GM21526 (cell line): Measurements from ENCODE around the gene TEX14.
"Not testable (repeated sequence)": the region's sequence is repeated elsewhere in the genome, so short reads cannot be mapped to it uniquely, and the experiment has no call there.

Source experiments
- ATAC-seq: cut with Tn5 transposase; IDR thresholded peaks from one replicate; pipeline ENCODE4 v1.9.1; 2021; ENCODE audit warnings: moderate library complexity; ENCODE audit not compliant: unreplicated experiment, low FRiP score

TEX14 gene

DNA sequence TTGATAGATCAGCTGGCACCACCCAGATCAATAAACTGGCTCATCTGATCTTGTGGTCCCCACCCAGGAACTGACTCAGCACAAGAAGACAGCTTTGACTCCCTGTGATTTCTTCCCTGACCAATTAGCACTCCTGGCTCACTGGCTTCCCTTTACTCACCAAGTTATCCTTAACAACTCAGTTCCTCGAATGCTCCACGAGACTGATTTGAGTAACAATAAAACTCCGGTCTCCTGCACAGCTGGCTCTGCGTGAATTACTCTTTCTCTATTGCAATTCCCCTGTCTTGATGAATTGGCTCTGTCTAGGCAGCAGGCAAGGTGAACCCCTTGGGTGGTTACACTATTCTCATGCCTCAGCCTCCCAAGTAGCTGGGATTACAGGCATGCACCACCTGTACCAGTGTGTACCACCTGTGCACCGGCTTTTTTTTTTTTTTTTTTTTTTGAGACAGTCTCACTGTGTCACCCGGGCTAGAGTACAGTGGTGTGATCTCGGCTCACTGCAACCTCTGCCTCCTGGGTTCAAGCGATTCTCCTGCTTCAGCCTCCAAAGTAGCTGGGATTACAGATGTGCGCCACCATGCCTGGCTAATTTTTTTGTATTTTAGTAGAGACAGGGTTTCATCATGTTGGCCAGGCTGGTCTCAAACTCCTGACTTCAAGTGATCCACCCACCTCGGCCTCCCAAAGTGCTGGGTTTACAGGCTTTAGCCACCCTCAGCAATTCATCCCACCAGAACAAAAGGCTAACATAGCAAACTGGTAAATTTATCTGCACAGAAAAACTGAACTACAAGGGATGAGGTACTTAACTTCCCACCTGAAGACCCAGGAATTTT lies 33.7 kb downstream of the TEX14 start:
- not testable (repeated sequence) for ATAC-seq

DNA sequence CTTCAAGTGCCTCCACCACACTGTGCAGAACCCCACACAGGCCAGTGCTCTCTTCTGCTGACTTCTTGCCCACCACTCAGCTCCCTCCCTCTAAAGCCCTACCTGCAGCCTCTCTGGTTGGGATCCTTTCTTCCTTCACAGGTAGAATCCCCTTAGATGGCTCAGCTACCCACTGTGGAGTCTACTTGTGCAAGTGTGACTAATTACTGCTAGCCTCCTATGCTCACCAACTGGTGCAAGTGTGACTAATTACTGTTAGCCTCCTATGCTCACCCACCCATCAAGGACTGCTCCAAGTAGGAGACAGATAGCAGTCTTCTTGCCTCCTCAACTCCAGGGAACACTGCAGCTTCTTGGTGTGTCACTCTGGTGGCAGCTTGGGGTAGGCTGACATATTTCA lies 43.6 kb downstream of the TEX14 start:
- ATAC-seq = no peak

DNA sequence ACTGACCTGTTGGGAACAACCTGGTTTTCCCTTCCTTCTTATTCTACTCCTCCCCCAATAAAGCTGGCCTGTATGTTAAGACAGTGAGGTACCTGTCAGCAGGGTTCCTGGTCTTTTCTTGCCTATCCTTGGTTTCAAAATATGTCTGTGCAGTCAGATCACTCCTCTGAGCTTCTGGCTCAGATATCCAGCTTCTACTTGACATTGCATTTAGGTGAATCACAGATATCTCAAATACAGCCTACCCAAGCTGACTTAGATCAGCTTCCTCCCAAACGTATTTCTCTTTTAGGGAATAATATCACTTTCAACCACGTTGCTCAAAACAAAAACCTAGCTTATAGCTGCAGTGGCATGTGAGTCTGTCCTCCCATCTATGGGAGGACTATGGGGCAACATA lies 48.7 kb downstream of the TEX14 start:
- no peak for ATAC-seq

DNA sequence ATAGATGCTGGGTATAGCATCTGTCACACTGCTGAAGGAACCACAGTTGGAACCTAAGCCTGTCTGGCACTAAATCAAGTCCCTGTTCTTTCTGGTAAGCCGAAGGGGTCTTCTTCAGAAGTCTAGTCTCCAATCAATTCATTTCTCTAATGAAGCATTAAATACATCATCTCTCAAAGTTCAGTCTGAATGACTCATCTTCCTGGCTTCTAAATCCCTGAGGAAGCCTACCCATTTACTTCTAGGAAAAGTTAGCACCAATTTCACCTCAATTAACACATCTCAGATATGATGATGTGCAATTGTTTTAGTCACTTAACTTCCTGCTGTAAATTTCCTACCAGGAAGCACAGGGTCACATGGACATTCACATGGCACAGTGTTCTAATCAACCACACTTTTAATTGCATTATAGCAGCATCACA lies 49.9 kb downstream of the TEX14 start:
- no peak for ATAC-seq

DNA sequence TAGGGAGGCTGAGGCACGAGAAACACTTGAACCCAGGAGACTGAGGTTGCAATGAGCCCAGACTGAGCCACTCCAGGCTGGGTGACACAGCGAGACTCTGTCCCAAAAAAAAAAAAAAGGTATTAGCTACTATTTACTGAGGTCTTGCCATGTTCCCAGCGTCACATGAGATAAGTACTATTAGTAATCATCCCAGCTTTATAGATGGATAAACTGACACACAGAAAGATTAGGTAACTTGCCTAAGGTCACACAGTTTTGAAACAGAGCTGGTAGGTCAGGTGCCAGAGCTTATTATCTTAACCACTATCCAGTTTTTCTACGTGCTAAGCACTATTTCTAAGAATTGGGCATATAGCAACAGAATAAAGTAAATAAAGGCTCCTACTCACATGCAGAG lies 51.6 kb downstream of the TEX14 start:
- no peak for ATAC-seq

DNA sequence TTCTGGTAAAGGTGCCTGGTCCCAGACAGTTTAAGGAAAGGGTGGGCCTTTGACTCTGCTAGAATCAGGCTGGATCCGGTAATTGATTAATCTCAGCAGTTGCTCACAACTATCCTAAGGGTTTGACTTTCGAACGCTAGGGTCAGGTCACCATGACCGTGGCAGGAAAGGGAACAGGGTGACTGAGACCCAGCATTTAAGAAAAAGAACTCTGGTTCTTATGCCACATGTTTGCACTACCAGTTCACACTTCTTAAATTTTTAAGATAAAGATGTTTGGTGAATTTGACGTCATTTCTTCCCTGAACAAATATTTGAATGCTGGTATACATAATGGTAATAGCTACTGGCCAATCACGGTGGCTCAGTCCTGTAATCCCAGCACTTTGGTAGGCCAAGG lies 52.2 kb downstream of the TEX14 start:
- ATAC-seq = no peak

DNA sequence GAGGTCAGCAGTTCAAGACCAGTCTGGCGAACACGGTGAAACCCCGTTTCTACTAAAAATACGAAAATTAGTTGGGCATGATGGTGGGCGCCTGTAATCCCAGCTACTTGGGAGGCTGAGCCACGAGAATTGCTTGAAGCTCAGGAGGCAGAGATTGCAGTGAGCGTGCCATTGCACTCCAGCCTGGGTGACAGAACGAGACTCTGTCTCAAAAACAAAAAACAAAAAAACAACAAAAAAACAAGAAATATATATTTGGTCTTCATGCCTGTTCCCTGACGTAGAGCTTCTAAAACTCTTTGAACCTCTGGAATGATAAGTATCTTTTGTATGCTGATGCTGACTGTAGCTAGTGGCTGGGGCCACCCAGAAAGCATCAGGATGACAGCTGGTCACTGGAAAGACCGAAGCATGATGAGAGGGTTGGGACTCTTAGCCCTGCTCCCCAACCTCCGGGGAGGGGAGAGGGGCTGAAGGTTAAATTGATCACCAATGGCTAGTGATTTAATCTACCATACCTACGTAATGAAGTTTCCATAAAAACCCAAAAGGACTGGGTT lies 54.8 kb downstream of the TEX14 start:
- no peak for ATAC-seq

DNA sequence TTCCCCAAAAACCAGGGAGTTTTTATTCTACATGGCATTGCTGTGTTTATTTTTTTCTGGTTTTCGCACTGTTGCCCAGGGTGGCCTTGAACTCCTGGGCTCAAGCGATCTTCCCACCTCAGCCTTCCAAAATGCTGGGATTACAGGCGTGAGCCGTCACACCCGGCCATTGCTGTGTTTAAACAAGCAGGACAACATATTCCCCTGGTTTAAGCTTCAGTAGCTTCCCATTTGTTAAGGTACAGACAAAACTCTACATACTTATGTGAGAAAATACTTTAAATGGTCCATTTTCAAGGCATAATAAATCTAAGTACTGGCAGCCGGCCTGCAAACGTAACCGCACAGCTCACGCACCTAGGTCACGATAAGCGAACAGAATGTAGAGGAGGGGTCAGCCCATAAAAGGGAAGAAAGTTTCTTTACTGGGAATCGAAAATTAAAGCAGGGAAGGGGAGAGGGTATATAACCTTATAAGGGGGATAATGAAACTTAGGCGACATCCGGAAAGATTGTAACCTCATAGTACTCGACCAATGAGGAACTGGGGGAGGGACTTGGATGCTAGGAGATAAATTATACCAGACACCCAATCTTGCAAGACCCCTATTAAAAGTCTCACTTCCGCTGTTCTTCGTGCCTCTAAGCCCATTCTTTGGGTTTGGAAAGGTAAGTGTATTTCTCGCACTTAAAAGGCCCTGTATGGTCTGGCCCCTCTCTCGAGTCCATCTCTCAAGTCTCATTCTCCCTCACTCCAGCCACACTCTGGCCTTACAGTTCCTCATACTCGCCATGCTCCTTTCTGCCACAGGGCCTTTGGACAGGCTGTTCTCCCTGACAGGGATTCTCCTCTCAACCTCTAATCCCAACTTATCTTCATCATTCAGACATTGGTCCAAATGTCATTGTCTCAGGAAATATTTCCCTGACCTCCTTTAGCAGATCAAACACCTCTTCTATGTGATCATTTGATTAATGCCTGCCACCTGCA lies 59.2 kb downstream of the TEX14 start:
- no peak for ATAC-seq

DNA sequence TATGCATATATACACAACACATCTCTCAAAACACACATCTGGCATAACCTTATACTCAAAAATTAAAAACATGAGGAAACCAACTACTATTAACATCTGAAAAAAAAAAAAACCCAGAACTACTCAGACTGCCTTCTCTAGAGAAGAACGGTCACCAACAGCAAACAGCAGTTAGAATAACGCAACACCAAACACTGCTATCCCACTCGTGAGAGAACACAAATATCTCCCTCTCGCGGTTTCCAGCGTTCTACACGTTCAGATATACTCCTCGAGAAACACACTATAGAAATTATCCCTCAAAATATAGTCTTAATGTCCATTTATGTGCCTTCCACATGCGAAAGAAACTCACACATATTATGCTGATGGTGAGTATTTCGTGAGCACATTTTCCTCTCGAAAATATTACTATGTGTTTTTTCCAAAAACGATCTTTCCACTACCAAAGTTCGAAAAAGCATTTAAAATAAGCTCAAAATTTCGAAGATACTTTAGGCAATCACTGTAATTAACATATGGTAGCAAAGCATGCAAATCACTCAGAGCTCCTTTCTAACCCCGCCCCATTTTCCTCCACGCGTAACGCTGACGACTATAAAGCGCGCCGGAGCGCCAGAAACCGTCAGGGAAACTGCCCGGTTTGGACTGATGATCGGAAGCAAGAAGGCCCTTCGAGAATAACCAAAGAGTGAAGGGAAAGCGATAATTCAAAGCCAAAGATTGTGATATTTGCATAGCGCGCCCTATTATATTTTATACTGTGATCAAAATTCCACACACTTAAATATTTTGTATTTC lies 60.1 kb downstream of the TEX14 start:
- peak; percentile 67 for ATAC-seq

DNA sequence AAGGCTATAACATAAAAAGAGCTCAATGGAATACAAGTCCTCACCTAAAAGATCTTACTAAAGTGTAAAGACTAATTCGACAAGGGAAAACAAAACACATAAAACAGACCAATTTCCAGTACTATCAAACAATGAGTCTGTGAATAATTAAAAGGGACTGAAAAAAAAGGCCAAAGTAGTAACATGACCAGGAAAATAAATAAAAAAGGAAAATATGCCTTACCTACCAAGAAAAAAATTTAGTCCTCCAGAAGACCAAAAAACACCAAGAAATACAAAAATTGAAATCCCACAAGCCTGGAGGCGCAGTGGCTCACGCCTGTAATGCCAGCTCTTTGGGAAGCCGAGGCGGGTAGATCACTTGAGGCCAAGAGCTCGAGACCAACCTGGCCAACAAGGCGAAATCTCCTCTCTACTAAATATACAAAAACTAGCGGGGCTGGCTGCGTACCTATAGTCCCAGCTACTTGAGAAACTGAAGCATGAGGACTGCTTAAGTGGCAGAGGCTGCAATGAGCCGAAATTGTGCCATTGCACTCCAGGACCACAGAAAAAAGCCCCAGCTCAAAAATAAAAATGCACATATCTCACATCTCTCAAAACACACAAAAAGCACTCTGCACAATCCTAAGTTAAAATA lies 60.8 kb downstream of the TEX14 start:
- peak; percentile 58 for ATAC-seq

DNA sequence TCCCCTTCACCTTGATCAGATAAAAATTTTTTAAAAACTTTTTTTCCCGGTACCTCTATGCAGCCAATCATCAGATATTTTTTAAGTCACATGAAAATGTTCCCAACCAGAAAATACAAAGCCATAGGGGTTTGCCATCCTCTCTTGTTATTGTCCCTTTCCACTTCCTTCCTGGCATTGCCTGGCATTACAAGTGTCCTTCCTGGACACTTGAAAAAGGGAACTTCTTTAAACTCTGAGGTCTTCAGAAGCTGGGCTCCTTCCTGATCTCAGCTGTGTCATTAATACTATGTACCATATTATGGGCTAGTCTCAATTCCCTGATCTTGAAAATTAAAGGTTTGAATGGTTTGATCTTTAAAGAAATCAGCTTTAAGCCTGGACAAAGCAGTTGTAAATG lies 64.9 kb downstream of the TEX14 start:
- no peak for ATAC-seq

DNA sequence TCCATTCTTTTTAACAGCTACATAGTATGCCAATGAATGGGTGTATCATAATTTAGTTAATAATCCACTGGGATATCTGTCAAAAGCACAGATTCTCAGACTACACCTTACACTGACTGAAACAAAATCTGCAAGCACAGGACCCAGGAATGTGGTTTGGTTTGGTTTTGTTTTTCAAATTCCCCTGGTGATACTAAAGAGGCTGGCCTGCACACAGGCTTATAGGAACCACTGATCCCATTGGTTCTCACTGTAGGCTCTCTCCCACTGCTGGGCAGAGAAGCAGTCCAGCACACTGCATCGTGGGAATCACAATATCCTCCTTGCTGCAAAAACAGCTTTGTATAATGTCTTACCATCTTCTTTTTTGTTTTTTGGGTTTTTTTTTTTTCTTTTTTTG lies 67.1 kb downstream of the TEX14 start:
- no peak for ATAC-seq

DNA sequence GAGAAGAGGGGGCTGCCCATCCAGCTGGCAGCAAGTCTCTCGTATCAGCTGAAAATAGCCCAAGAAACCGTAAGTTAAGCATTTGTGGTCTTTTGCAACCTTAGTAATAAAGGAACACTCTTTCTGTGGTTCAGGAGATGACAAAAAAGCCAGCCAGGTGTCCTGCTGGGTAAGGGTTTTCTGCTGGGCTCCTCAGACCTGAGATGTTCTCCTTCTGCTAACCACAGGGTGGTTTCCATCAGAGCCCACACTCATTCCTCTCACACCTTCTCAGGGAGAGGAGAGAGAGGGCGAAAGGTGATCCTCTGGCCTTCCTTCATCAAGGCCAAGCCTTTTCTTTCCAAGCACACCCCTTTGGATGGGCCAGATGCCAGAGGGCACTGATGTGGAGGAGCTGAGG lies 70.7 kb downstream of the TEX14 start:
- peak; percentile 49 for ATAC-seq

DNA sequence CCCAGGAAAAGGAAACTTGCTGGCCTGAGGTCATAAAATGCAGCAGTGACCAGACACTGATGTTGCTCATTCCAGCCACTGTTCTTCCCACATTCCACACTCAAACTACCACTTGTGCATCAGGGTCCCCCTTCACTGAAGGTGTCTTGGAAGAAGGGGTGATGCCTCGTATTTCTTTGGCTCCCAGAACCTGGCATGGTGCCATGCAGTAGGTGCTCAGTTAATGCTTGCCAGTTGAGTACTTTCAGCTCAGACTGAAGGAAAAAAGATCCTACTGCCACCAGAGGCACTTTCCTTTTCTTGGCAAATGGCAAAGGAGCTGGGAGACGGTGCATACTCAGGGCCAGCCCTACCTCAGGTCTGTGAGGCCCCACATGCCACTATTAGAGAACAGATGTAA lies 73.5 kb downstream of the TEX14 start:
- no peak for ATAC-seq

DNA sequence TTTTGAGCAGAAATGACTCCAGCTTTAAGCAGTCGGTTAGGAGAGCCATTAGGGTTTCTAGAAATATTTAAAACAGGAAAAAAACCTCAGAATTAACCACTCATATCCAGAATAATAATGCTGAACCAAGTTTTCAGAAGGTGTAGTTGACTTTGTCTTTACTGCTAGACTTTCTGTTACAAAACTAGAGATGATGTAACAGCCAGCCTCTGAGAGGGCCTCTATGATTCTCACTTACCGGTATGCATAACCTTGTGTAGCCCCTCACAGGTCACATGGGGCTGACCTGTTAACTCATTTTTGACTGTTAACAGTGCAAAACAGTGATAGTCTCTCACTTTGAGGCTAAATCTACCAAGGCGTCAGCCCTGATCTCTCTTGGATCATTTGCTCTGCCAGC lies 74.3 kb downstream of the TEX14 start:
- no peak for ATAC-seq

DNA sequence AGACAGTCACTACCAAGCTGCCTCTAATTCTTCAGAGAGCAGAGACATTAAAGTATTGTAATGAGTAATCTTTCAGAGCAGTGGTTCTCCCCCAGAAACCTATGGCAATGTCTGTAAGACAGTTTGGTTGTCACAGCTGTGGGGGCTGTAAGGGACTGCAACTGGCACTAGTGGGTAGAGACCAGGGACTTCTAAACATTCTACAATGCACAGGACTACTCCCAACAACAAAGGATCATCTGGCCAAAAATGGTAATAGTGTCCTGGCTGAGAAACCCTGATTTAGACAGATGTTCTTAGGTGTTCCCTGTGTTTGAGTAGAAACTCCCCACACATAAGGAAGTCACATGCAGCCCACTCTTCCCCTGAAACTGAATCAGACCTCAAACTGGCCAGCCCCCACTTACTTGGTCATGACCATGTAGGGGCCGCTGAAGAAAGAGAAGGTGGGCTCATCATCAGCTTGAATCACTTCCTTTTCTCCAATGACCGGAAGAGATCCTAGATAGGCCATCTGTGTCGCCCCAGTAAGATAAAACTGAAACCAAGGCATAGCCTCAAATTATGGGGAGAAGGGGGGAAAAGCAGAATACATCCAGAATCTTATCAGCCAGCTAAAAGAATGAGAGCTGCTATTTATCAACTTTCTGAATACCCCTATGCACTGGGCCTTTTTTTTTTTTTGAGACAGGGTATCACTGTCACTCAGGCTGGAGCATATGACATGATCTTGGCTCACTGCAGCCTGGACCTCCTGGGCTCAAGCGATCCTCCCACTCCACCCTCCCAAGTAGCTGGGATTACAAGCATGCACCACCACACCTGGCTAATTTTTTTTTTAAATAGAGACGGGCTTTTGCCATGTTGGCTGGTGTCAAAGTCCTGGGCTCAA lies 75.8 kb downstream of the TEX14 start:
- peak; percentile 44 for ATAC-seq

DNA sequence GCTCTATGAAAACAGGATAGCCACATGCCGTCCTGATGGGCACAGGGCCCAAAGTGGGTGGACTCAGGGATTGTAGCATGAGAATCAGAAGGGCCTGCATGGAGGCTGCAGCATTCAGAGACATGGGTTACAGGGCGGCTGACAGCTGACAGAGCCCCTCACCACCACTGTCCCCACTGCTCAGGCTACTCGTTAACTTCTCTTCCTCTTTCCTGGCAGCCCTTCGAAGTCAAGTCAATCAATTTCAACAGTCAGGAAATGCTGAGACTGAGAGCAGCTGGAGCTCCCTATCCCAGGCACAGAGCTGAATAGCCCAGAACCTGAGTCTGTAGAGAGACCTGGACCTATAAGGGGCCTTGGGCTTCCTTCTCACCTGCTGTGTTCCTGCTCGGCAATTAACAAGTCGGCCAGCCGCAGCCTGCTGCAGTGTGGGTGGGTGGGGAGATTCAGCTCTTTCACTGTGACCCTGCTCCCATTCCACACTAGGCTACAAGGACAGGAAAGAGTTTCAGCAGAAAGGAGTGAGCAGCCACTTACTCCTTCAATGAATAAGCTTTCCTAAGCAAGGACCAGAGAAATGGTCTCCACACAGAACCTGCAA lies 76.9 kb downstream of the TEX14 start:
- no peak for ATAC-seq

DNA sequence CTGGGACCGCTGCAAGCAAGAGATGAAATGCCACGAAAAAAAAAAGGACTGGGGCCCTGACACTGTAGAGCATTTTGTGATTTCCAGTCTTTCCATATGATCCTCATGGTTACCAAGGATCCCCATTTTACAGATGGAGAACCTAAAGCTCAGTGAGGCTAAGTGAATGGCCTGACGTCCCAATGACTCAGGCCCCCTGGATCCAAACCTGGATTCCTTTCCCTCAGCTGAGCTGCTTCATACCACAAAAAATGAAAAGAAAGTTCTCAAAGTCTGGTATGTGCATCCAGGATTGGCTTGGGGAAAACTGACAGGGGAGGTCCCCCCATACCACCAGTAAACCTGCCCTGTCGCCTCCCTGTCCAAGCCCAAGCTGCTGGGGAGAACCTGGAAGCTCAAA lies 80.5 kb downstream of the TEX14 start:
- ATAC-seq = no peak

DNA sequence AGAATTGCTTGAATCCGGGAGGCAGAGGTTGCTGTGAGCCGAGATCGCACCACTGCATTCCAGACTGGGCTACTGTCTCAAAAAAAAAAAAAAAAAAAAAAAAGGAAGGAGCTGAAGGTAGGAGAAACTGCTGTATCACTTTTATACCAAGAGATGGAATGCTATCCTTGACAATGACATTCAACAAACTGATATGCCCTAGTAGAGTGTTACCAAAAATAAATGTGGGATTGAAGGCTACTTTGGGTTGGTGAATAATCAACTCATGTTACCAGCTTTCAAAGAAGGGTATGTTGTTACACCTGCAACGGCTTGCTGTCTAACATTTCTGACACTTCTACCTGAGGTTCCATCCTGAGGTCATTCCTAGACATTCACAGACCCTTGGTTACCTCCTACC lies 84.9 kb downstream of the TEX14 start:
- ATAC-seq = no peak
